HG03039 (cell line): ENCODE measurements around the gene FLRT2.

Source experiments
- ATAC-seq: cut with Tn5 transposase; IDR thresholded peaks from one replicate; pipeline ENCODE4 v1.9.1; 2021; ENCODE audit warnings: mild to moderate bottlenecking, moderate library complexity; ENCODE audit not compliant: unreplicated experiment

The FLRT2 gene

GRCh38 chr14:85556267-85556666 is 26.3 kb downstream of the FLRT2 start:
- no peak for ATAC-seq

DNA sequence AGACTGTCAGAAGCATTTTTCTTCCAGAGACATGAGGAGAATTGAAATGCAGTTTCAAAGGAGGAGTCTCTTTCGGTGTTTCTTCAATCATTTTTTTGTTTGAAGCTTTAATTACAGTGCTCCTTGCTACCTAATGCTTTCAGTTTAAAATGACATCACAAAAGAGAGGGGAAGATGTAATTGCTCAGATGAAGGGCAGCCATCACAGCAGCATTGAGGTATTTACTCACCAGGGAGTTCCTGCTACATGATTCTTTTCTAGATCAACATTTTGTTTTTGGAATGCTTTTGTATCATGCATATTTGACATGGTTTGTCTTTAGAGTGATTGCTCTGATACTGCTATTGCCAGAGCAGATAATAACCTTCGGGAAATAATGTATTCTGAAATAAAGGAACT is 28.6 kb downstream of the FLRT2 start:
- ATAC-seq = no peak

DNA sequence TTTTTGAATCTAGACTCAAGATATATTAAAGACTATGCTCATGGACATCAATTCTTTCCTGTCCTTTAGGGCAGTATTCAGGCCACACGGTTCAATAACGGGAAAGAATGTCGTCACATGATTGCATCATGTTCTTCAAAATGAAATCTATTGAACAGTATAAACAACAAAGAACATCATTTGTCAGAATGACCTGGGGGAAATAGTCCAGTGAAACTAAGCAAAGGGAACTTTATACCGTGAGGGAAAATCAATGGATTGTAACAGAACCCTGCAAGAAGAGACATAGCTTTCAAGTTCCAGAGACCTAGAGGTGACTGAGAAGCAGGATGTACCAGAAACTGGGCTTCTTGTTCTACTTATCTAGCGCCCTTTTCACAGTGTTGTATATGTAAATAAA is 32.7 kb downstream of the FLRT2 start:
- no peak for ATAC-seq

DNA sequence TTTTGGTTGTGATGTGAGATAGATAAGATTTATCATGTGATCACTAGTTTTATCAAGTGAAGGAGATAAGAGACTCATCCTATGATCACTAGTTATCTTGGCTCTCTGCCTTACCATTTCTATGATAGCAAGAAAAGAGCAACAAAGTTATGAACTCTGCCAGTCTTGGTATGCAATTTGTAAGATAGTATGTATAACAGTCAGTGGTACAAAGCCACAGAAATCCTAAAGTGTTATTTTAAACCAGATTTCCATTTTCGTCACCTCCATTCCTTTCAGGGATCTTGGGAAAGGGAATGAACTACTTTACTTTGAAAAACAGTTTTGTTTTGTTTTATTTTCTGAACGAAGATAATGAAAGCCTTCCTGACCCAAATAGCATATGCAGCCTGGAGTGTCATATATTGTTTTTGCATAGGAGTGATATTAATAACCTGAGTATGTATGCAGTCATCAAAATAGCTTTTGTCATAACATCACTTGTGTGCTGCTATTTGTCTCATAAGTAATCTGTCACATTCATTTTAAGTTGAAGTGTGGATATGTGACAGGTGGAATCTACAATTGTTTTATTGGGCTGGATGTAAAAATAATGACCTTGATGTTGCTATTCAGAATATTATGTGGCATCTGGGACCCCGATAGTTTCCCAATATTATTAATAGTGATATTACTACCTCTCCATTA is 35.0 kb downstream of the FLRT2 start:
- ATAC-seq = no peak

- ATAC-seq = no peak
These were observed 35.9 kb downstream of the FLRT2 start for GRCh38 chr14:85565862-85566296.

DNA sequence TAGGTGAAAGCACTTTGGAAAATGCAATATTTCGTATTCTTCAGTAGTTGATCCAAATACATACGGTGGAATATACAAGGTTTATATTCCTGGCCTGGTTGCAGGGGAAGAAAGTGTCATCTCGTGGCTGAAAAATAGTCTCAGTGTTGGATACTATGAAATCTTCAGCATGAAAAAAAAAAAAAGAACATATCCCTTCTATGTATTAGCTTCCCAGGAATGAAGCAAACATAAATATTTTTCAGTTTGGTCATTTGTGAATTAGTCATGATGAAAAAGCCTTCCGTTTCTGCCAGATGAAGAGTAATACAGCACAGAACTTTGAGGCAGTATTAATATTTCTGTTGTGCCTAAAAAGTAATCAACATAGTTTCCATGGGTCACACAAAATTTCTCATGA is 36.7 kb downstream of the FLRT2 start:
- no peak for ATAC-seq

DNA sequence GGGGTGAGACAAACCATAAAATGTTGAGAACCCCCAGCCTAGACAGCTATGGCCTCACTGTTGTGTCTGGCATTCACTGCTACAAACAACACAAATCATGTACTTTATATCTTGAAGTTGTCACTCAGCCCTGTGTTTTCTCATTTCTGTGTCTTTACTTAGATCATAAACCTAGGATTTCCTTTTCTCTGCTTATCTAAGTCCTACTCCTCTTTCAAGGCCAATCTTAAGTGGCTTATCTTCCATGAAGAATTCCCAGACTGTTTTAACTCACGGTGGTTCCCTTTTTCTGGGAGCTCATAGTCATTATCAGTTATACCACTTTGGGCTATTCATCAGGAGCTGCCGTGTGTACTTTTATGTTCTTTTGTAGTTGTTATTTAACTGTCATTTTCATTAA is 42.1 kb downstream of the FLRT2 start:
- ATAC-seq = no peak

DNA sequence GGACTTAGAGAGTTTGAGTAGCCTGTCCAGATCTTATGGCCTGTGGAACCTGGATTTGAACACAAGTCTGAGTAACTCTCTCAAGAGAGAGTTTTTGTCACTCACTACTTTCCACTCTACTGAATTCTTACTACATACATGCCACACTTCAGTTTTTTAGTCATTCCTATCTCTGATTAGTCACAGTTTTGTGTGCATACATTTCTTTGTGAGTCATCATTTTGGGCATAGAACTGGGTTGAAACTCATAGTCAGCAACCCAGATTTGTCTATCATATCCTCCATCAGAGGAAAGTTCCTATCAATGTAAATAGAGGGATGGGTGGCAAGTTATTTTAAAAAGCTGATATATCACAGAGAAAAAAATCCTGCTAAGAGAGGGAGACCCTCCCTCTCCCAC is 42.9 kb downstream of the FLRT2 start:
- no peak for ATAC-seq

GRCh38 chr14:85573406-85573805 is 43.5 kb downstream of the FLRT2 start:
- ATAC-seq = no peak

DNA sequence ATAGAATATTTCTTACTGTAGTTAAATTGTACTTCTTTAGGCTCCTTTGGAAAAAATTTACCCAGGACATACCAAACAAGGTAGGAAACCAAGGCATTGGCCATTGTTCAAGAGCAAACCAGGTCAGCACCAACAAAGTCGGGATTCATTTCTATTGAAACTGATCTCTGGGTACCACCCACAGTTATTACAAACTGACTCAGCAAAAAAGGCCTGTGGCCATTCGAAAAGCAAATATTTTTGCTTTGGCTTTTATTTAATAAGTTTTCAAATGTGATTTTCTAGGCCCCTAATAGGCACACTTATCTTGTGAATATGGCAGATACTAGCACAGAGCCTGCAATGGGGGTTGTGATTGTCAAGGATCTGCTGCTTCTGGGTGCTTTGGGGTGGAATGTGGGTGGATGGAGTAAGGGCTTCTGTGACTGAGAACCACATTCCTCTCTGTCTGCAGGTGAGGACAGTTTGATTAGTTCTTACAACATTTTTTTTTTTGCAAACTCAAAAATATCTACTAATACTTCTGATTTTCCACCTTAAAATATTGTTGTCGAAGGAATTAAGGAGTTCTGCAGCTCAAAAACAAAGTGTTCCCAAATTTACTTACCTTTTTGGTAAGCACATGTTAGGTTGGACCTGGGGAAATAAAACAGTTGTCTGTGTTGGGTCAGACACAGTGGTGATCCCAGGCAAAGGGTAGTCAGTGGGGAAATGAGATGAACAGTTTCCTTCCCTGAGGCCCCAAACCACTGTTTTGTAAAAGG is 45.1 kb downstream of the FLRT2 start:
- no peak for ATAC-seq

- no peak for ATAC-seq
These were observed 45.6 kb downstream of the FLRT2 start for GRCh38 chr14:85575617-85575898.

- ATAC-seq = no peak
These were observed 46.3 kb downstream of the FLRT2 start for GRCh38 chr14:85576218-85576617.

- ATAC-seq = no peak
These were observed 47.1 kb downstream of the FLRT2 start for GRCh38 chr14:85576848-85577542.

- no peak for ATAC-seq
These were observed 47.7 kb downstream of the FLRT2 start for GRCh38 chr14:85577543-85578114.

- ATAC-seq = no peak
These were observed 48.4 kb downstream of the FLRT2 start for GRCh38 chr14:85578357-85578756.

- ATAC-seq = no peak
These were observed 49.0 kb downstream of the FLRT2 start for GRCh38 chr14:85578930-85579329.

DNA sequence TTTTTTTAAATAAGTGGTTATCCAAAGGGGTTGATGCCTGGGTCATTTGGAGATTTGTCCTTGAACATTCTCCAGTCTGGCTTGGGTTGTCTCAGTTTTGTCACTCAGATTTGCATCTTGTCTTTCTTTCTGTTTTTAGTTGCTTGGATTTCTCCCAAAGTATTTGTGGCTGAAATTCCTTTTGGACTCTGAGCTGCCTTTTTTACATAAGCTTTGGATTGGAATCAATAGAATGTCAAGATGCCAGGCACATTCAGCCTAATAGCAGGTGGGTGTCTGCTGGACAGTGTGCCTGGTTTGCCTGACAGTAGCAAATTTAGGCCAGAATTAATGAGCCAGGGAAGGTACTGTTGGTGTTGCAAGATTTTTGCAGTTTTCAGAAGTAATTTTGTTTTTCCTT is 50.0 kb downstream of the FLRT2 start:
- ATAC-seq = no peak

DNA sequence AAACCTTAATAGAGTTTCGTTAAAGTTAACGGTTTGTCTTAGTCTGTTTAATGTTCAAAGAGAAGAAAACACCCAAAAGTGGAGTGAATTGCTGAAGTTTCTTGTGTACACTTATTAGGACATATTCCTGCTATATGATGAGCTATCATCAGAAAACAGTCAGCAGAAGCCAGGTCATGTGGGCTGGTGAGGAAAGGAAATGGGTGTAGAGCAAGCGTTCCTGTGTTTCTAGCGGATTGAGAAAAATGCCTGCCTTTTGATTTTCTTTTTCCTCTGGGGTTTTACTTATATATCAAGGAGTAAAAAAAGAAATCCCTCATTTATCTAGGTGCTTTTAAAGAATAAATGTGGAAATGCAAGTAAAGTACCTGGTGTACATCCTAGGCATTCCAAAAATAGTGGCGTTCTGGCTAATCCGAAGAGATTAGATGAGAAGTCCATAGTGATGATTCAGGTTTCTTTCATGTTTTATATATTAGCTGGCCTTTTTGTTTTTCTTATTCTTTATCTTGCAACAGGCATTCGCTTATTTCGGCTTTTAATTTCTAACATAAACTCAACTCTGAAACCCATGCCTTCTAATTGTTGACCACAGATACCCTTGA is 50.7 kb downstream of the FLRT2 start:
- ATAC-seq = no peak

- no peak for ATAC-seq
These were observed 51.7 kb downstream of the FLRT2 start for GRCh38 chr14:85581691-85582090.

DNA sequence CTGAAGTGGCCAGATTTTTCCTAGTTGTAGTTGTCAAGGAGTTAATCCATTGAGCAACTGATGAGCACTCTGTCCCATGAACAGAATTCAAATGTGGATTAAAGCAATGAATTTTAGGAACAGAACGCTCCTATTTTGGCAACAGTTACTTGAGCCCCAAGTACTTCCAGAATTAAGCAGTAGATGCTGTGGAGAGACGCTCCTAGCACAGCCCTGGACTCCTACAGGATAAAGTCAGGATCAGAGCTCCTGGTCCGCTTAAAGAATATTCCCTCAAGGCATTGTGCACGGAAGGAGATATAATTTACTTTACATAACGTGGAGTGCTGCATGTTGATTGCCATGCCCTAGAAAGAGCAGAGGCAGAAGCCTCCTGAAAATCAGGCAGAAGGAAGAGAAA is 53.4 kb downstream of the FLRT2 start:
- no peak for ATAC-seq

DNA sequence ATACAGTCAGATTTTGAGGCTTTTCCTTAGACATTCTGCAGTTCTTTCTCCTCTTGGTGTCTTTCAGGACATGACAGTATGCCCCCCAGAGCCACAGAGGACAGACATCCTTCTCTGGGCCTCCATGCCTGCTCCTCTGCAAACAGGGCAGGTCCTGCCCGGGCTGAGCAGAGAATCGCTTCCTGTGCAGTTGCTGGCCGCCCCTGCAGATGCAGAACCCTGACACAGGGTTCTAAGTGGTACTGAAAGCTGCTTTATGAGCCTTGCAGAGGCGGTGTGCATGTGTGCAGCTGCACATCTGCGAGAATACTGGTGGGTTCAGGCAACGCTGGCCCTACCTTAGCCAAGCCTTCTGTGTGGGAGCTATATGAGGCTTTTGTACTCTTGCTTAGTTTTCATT is 54.5 kb downstream of the FLRT2 start:
- ATAC-seq = no peak
